Stomach (tissue), 9 donors: Measurements from ENCODE around the gene CHTOP. TPM values are rescaled to one million over a fixed set of nuclear protein-coding genes. Genes with fewer than 3 reads are reported as not detected.
A peak's percentile ranks its signal among the peaks of the same experiment; 100 is the strongest.

Experiments used
- DNase-seq, 2 donors: peaks; one replicate each; pipeline versions ENCODE4 v3.0.0 to v3.0.0-alpha.2; 2013 to 2019
- H3K27ac ChIP-seq, 5 donors: fragments of 200-600 bp in 4 of 5; sonication (generic) in 4 of 5; one replicate each; pipeline ENCODE4 v1.5.1; 2013 to 2019; ENCODE audit warnings: mild to moderate bottlenecking in 1 of 5, moderate library complexity in 1 of 5
- H3K27me3 ChIP-seq, 3 donors: fragments of 200-600 bp; sonication (generic); one replicate each; pipeline ENCODE4 v1.5.1; 2017 to 2019; ENCODE audit warnings: mixed run types in 1 of 3
- H3K36me3 ChIP-seq, 4 donors: fragments of 200-600 bp; sonication (generic); 1 replicate in 3 of 4; 2 replicates in 1 of 4; pipeline ENCODE4 v1.5.1; 2016 to 2019
- H3K4me1 ChIP-seq, 4 donors: fragments of 200-600 bp; sonication (generic); one replicate each; pipeline ENCODE4 v1.5.1; 2016 to 2019
- H3K4me3 ChIP-seq, 4 donors: fragments of 200-600 bp; sonication (generic) in 3 of 4; one replicate each; pipeline ENCODE4 v1.5.1; 2016 to 2019; ENCODE audit warnings: mild to moderate bottlenecking in 1 of 4
- H3K9me3 ChIP-seq, 4 donors: fragments of 200-600 bp; sonication (generic); one replicate each; pipeline ENCODE4 v1.5.1; 2016 to 2019
- EP300 ChIP-seq: sonication (generic); formaldehyde crosslinking; IDR thresholded peaks from one replicate; pipeline ENCODE4 v1.6.1; 2017; ENCODE audit warnings: antibody characterized with exemption
- POLR2A ChIP-seq, 4 donors: fragments of 450-650 bp; IDR thresholded peaks; one replicate each; pipeline ENCODE4 v1.6.1; 2016; ENCODE audit warnings: antibody characterized with exemption in 4 of 4, control low read depth in 2 of 4, mild to moderate bottlenecking in 1 of 4, moderate library complexity in 1 of 4
- POLR2AphosphoS5 ChIP-seq, 3 donors: sonication (generic); formaldehyde crosslinking; IDR thresholded peaks; one replicate each; pipeline ENCODE4 v1.6.1; 2016; ENCODE audit warnings: antibody characterized with exemption in 3 of 3
- WGBS, 5 donors: extraction: QIAGEN DNeasy Blood & Tissue Kit in 3 of 5; methylation state at CpG; one replicate each; pipeline versions ENCODE4 v1.1.5 to v1.1.7; 2013 to 2018; 5-methylcytosine and 5-hydroxymethylcytosine counted together
- intact Hi-C: fragments of 100-400 bp; cut with DNase I; formaldehyde crosslinking; loops from one replicate; pipeline ENCODE4 v1.15.1; 2023; ENCODE audit warnings: low total_unique reads
- polyA plus RNA-seq, 3 donors: library from polyadenylated mRNA; stranded (reverse); fragments of 200-250 nt; gene quantifications; one replicate each; pipeline ENCODE4 v1.2.3, GENCODE V29; 2013
- total RNA-seq, 5 donors: library from RNA; depleted of rRNA; stranded (reverse); fragments of >200 nt; gene quantifications; one replicate each; pipeline versions ENCODE4 v1.1.0 to v1.2.3, GENCODE V29; 2014 to 2016
- TF ChIP-seq, protein P1 (sequence below), 7 experiments: fragments of 450-650 bp in 4 of 7; fragments of 200-600 bp in 3 of 7; sonication (generic) in 3 of 7; IDR thresholded peaks; one replicate each; pipeline ENCODE4 v1.5.1; 2016 to 2019; ENCODE audit warnings: antibody characterized with exemption in 7 of 7, control low read depth in 2 of 7, mild to moderate bottlenecking in 1 of 7
- donor health status: healthy with polysubstance abuse.
- donor health status: Bipolar disorder and iron deficiency.
- donor health status: healthy.

The CHTOP gene
- total and polyA plus RNA-seq, 8 donors: 21.7 to 111 (median 49.6) TPM

DNA sequence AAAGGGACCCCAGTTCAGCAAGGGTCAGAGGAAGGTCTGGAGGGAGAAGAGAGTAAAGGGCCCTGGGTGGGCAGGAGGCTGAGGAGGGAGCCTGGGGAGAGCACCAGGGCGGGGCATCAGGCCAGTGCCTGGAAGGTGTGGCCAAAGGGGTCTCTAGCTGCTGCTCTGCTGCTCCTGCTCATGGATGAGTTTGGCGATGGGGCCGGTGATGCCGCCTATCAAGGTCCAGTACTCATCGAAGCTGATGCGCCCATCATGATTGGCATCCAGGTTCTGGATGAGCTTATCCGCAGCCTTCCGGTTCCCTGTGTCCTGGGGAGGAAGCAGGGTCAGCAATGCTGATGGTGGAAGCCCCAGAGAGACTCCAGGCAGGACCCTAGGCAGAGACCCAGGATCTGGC is 26.5 kb upstream of the CHTOP start:
- no peaks in the 10 kb centered on the region for H3K9me3 ChIP-seq
- H3K4me1 ChIP-seq: peaks cover 38 to 47% (median 41%) of the 10 kb centered on the region in 4 donors
- H3K27ac ChIP-seq: peak overlapping the region in 4 of 5 donors; percentile 87 to 90 (median 88)
- no peaks in the 10 kb centered on the region for H3K27me3 ChIP-seq
- TF ChIP-seq POLR2A (IDR thresholded peaks at IDR 0.05): no peak
- TF ChIP-seq, protein P1, sequence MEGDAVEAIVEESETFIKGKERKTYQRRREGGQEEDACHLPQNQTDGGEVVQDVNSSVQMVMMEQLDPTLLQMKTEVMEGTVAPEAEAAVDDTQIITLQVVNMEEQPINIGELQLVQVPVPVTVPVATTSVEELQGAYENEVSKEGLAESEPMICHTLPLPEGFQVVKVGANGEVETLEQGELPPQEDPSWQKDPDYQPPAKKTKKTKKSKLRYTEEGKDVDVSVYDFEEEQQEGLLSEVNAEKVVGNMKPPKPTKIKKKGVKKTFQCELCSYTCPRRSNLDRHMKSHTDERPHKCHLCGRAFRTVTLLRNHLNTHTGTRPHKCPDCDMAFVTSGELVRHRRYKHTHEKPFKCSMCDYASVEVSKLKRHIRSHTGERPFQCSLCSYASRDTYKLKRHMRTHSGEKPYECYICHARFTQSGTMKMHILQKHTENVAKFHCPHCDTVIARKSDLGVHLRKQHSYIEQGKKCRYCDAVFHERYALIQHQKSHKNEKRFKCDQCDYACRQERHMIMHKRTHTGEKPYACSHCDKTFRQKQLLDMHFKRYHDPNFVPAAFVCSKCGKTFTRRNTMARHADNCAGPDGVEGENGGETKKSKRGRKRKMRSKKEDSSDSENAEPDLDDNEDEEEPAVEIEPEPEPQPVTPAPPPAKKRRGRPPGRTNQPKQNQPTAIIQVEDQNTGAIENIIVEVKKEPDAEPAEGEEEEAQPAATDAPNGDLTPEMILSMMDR (IDR thresholded peaks at IDR 0.05): no peak
- TF ChIP-seq EP300: no peak
- no peak for TF ChIP-seq POLR2AphosphoS5 (IDR thresholded peaks at IDR 0.05)
- peak overlapping the region in 2 of 4 donors; percentile 34 to 67 for H3K4me3 ChIP-seq
- no peak for DNase-seq
- H3K36me3 ChIP-seq: peaks cover 17 to 31% (median 30%) of the 10 kb centered on the region in 4 donors
- WGBS, 5 donors: 92 to 94% (median 94%) methylated on average over 8 of the region's 8 CpGs
- intact Hi-C loops: loop anchor here (5.0 kb wide), 1 partner anchor 35 kb away; no protein-coding TSS in a partner anchor

DNA sequence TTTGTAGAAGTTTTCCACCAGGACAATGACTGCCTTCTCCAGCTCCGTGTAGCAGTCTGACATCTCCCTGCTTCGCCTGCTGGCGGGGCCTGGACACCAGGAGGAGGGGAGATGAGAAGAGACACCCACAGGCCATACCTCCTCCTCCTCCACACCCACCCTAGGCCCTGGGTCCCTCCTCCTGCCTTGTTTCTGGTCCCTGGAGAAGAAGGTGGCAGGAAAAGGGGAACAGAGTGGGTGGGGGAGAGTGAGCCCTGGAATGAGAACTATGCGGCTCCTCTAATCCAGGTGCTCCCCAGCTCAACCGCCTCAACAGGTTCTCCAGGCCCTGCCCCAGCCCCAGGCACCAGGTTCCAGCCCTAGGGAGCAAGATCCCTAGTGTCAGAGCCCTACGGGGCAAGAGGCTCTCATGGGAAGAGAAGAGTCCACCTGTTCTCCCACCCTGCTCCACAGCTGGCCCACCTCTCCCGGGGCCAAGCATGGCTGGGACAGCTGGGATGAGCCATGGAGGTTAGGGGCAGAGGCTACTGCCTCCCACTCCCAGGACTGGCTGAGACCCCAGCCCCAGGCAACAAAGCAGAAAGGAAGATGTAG is 25.7 kb upstream of the CHTOP start:
- peak in 1 of 2 donors; percentile 63 for DNase-seq
- 65 to 79% (median 68%) methylated on average over 7 of the region's 7 CpGs for WGBS, 5 donors
- H3K9me3 ChIP-seq: no peaks in the 10 kb centered on the region
- H3K27ac ChIP-seq: peak overlapping the region; percentile 68 to 90 (median 88)
- peaks cover 41 to 50% (median 45%) of the 10 kb centered on the region in 4 donors for H3K4me1 ChIP-seq
- no peaks in the 10 kb centered on the region for H3K27me3 ChIP-seq
- peaks cover 17 to 31% (median 30%) of the 10 kb centered on the region in 4 donors for H3K36me3 ChIP-seq
- H3K4me3 ChIP-seq: peak overlapping the region; percentile 27 to 67 (median 34)
- intact Hi-C loops: loop anchor here (5.0 kb wide), 1 partner anchor 36 kb away; no protein-coding TSS in a partner anchor
- TF ChIP-seq POLR2AphosphoS5 (IDR thresholded peaks at IDR 0.05) (no peak), EP300 (no peak), POLR2A (IDR thresholded peaks at IDR 0.05) (no peak)
- TF ChIP-seq, protein P1 (IDR thresholded peaks at IDR 0.05): no peak

DNA sequence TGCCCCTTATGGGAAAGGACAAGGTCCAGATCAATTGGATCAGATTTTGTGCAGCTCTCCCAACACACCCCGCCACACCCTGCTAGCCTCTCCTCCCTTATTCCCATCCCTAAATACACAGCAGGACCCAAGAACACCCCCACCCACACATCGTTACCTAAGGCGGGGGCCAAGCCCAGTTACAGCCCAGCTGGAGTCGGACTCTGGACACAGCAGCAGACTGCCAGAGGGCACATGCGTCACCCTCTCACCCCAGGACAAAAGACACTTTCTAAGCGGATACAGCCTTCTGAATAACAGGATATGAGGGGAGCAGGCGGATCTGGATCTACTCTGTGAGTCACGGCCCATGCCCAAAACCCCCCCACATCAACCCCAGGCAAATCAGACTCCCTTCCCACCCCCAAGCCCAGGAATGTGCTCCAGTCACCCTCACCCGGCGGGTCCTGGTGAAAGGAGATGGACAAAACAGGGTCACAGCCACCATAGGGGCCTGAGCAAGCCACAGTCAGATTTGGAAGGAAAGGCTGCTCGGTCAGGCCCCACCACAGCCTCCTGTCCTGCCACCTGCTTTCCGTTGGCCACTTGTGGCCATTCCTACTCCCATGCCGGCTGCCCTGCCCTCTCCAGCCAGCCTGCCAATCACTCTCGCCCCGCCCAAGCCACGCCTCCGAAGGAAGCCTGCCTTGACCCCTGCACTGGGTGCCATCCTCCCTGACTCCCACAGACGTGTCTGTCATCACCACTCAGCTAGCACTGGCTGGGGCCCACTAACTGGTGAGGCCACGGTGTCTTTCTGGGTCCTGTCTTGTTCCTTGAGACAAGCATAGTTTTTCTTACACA is 24.9 kb upstream of the CHTOP start:
- 30 to 43% (median 35%) methylated on average over 19 of the region's 19 CpGs for WGBS, 5 donors
- Histone ChIP-seq H3K4me1 (peaks cover 43 to 58% (median 53%) of the 10 kb centered on the region in 4 donors), H3K9me3 (no peaks in the 10 kb centered on the region), H3K27ac (peak overlapping the region; percentile 68 to 90 (median 88)), H3K4me3 (peak overlapping the region; percentile 27 to 67 (median 34)), H3K36me3 (peaks cover 17 to 31% (median 30%) of the 10 kb centered on the region in 4 donors), H3K27me3 (no peaks in the 10 kb centered on the region)
- DNase-seq: peak; percentile 67 to 92
- TF ChIP-seq EP300 (no peak), POLR2A (IDR thresholded peaks at IDR 0.05) (no peak), POLR2AphosphoS5 (IDR thresholded peaks at IDR 0.05) (peak; percentile 70 to 84 (median 77))
- TF ChIP-seq, protein P1 (IDR thresholded peaks at IDR 0.05): no peak
- intact Hi-C loops: loop anchor here (5.0 kb wide), 1 partner anchor 37 kb away; no protein-coding TSS in a partner anchor

DNA sequence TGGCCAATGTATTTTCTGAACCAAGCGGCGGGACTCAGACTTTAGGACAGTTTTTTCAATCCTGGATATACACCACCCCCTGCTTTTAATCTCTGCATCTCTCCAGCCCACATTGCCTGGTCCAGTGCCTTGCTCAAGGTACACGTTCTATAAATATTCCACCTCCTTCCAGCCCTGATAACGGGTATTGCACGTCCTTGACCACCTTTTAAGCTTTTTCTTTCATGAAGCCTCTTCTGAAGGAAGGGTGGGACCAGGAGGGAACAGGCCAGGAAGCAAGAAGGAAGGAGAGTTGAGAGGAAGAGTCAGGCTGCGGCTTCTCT is 24.3 kb upstream of the CHTOP start:
- no peak for DNase-seq
- Histone ChIP-seq H3K4me1 (peaks cover 43 to 63% (median 56%) of the 10 kb centered on the region in 4 donors), H3K4me3 (peak overlapping the region in 2 of 4 donors; percentile 34 to 67), H3K27me3 (no peaks in the 10 kb centered on the region), H3K9me3 (no peaks in the 10 kb centered on the region), H3K36me3 (peaks cover 17 to 31% (median 30%) of the 10 kb centered on the region in 4 donors), H3K27ac (peak overlapping the region; percentile 4 to 90 (median 88))
- TF ChIP-seq, protein P1 (IDR thresholded peaks at IDR 0.05): no peak
- TF ChIP-seq EP300 (no peak), POLR2AphosphoS5 (IDR thresholded peaks at IDR 0.05) (no peak), POLR2A (IDR thresholded peaks at IDR 0.05) (no peak)
- intact Hi-C loops: loop anchor here (5.0 kb wide), 1 partner anchor 37 kb away; no protein-coding TSS in a partner anchor
- 41 to 49% (median 47%) methylated on average over 6 of the region's 6 CpGs for WGBS, 5 donors
